NCI-H128 (cell line): ENCODE results near the gene NXPE3.

Experiments
- DNase-seq: peaks from one replicate; lab custom pipeline; 2025; ENCODE audit not compliant: unreplicated experiment; lab: John Stamatoyannopoulos, UW

Gene NXPE3

GRCh38 chr3:101873619-101874018 lies 94.6 kb downstream of the NXPE3 start:
- DNase-seq: no peak

DNA sequence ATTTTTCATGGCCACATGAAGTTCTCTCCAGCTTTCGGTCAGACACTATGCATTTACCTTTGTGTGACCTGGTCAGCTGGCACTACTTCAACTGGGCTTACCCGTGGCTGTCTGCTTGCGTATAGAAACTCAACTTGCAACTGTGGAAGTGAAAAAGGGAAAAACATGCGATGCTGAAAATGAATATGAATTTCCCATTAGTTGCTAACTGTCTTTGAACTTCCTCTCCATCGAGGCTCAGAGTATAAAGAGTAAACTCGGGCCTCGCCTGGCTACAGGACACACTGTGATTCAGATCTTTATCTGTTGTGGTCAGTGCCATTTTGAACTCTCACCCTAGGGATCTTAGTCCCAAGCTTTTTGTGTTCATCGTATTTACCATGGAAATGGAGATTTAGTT lies 97.1 kb downstream of the NXPE3 start:
- DNase-seq: no peak
